Astrocyte of the spinal cord (primary cell): ENCODE data around the gene FKBP10.
A peak's percentile ranks its signal among the peaks of the same experiment; 100 is the strongest.

ENCODE experiments used
- DNase-seq: peaks from one replicate; pipeline ENCODE4 v3.0.0; 2011; ENCODE audit warnings: low read depth, low spot score
- H3K4me3 ChIP-seq: 2 replicates; pipeline ENCODE4 v1.5.1; 2011; ENCODE audit warnings: low read depth, mild to moderate bottlenecking, low read length, moderate library complexity
- CTCF ChIP-seq: IDR thresholded peaks from 2 replicates; pipeline ENCODE4 v1.5.1; 2012; ENCODE audit warnings: low read depth, mild to moderate bottlenecking, low read length, inconsistent platforms
- in situ Hi-C: cut with HindIII; loops from 2 replicates; pipeline ENCODE4 v1.10.0; 2017; ENCODE audit warnings: low sequenced_read_pairs

The FKBP10 gene

GRCh38 chr17:41812381-41813151 lies at the start of gene FKBP10:
FKBP10 (plus strand) TSS chr17:41813004; CDS start chr17:41813035, 31 bp downstream.
- no peak for TF ChIP-seq CTCF
- peak; percentile 95 for DNase-seq
- peak within 1 kb of the TSS; percentile 92 for H3K4me3 ChIP-seq
- in situ Hi-C loops = no loop called here

- no peak for DNase-seq
- no peak overlapping the region for H3K4me3 ChIP-seq
- in situ Hi-C loops = no loop called here
- no peak for TF ChIP-seq CTCF
Observed at GRCh38 chr17:41763327-41763726, 49.5 kb upstream of the FKBP10 start.

- no peak for DNase-seq
- H3K4me3 ChIP-seq = no peak overlapping the region
- no peak for TF ChIP-seq CTCF
- in situ Hi-C loops = no loop called here
Observed at GRCh38 chr17:41766135-41766534, 46.7 kb upstream of the FKBP10 start.

GRCh38 chr17:41767324-41768042 lies 45.3 kb upstream of the FKBP10 start:
- H3K4me3 ChIP-seq = no peak overlapping the region
- DNase-seq = no peak
- TF ChIP-seq CTCF = no peak
- in situ Hi-C loops = no loop called here

- in situ Hi-C loops = no loop called here
- DNase-seq = no peak
Observed at GRCh38 chr17:41768682-41769288, 44.0 kb upstream of the FKBP10 start.

More at GRCh38 chr17:41768682-41769288, 44.0 kb upstream of the FKBP10 start:
- no peak overlapping the region for H3K4me3 ChIP-seq
- TF ChIP-seq CTCF = no peak
